GM18519 (cell line): ENCODE data around the gene GIGYF1.
"Not testable (repeated sequence)": the region's sequence is repeated elsewhere in the genome, so short reads cannot be mapped to it uniquely, and the experiment has no call there.

ENCODE experiments used
- ATAC-seq: cut with Tn5 transposase; IDR thresholded peaks from one replicate; pipeline ENCODE4 v1.9.1; 2021; ENCODE audit warnings: mild to moderate bottlenecking, moderate library complexity; ENCODE audit not compliant: unreplicated experiment, low FRiP score

GIGYF1 gene

DNA sequence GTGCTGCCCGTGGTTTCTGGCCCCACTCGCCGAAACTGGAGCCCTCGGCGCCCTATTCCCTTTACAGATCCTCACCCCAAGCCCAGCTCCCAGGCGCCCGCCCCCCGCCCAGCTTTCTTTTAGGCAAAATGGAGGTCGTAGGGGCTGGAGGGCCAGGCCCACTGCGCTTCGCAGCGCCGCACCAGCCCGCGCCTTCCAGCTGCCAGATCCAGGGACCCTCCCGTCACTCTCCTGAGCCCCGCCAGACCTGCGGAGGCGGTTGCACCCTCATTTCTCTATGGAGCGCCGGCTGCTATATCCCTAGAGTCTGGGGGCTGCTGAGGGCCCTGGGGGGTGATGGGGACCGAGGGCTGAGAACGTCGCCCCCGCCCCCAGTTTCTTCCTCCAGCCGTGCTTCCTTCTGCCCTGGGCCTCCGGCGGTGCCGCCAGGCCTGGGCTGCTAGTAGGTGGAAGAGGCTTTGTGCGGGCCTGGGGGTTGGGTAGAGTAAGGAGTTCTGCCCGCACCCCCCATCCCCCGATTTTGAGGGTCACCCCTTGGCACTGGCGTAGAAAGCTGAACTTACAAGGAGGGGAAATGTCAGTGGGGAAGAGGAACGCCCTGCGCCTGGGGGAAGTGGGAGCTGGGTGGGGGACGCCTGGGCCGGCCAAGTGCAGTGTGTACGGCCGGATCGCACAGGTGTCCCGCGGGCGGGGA, 19.5 kb downstream of the GIGYF1 start:
- ATAC-seq, result no peak

DNA sequence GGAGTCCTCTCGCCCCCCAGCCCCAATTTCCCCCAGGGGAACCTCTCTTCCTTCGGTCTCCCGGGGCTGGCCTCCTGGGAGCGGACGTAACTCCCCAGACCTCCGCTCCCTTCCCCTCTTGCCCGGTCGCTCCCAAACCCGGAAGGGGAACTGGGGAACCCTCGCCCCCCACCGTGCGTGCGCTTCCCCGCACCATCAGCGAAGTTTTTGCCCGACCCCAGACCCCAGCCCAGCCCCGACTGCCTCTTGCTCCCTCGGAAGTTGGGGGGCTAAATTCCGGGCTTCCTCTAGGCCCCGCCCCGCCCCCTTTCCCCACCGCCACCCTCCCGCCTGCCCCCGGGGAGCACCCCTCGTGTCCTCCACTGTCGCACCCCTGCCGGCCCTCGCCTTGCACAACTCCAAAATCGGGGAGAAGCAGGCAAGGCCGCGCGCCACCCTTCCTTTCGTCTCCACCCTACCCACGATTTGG, 20.1 kb downstream of the GIGYF1 start:
- no peak for ATAC-seq

DNA sequence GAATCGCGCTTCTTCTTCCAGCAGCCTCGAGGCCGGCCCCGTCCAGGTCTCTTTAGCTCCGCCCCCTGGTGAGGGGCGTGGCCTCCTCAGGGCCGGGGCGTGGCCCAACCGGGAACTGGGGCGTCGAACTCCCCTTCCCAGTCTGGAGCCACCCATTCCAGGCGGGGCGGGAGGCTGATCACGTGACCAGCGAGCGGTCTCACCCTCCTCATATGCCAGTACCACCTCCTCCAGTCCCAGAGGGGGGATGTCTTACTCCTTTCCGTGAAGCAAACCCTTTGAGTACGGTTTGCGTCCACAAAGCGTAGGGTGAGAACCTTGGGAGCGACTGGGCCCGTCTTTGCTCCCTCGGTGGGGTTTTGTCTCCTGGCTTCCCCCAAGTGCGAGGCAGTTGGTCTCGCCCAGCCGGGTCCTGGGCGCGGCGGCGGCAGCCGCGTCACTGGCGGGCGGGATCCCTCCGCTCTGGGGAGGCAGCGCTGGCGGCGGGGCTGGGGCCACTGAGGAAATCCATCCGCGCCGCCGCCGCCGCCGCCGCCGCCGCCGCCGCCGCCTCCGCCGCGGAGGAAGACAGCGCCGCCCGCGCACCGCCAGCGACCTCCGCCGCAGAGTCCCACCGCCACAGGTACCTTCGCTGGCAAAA, 20.6 kb downstream of the GIGYF1 start, which contains the start of gene GNB2:
GNB2 (plus strand) TSS at position 439 of the 640 bp plus-strand sequence. CDS start 2,526 bp downstream, outside the sequence.
- ATAC-seq, result no peak

DNA sequence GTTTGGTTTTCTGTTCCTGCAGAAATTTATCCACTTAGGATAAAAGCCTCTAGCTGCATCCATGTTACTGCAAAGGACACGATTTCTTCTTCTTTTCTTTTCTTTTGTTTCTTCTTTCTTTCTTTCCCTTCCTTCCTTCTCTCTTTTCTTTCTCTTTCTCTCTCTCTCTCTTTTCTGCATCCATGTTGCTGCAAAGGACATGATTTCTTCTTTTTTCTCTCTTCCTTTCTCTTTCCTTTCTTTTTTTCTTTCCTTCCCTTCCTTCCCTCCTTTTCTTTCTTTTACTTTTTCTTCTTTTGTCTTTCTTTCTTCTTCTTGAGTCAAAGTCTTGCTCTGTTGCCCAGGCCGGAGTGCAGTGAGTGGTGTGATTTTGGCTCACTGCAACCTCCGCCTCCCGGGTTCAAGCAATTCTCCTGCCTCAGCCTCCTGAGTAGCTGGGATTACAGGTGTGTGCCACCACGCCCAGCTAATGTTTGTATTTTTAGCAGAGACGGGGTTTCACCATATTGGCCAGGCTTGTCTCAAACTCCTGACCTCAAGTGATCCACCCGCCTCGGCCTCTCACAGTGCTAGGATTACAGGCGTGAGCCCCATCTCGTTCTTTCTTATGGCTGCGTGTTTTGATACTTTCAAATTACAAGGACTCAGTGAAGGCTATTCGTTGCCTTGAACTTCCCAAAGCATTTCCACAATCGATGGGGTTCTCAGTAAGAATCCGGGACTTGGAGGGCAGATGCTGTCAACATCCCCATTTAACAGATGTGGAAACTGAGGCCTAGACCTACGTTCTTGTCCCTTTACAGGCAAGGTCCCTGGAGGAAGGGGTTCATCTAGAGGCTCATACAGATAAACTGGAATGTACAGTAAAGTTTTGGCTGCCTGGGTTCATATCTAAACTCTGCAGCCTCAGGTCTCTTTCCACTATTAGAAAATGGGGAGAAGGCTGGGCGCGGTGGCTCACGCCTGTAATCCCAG, 22.4 kb downstream of the GIGYF1 start:
- ATAC-seq, result no peak

DNA sequence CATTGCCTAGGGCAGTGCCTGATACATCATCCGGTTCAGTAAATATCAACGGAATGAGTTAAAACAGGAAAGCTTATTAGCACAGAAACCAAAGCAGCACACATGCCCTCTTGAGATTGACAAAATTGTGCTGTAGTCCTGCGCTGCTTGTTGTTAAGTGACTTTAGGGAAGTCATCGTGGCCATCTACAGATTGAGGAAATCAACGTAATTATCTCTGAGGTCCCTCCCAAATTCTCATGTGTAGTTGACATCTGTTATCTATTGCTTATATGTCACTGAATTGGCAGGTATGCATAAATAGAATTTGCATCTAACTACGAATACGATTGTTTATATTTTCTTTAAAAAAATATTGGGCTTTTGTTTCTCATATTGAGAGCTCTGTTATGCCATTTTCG, 24.0 kb downstream of the GIGYF1 start:
- ATAC-seq, result no peak

DNA sequence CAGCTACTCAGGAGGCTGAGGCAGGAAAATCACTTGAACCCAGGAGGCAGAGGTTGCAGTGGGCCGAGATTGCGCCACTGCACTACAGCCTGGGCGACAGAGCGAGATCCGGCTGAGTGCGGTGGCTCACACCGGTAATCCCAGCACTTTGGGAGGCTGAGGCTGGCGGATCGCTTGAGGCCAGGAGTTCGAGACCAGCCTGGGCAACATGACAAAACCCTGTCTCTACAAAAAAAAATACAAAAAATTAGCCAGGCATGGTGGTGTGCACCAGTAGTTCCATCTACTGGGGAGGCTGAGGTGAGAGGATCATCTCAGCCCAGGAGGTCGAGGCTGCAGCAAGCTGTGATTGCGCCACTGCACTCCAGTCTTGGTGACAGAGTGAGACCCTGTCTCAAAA, 24.9 kb downstream of the GIGYF1 start:
- ATAC-seq, result not testable (repeated sequence)

- no peak for ATAC-seq
Measured at GRCh38 chr7:100668069-100668449, 26.0 kb downstream of the GIGYF1 start.

GRCh38 chr7:100667331-100668068, 26.6 kb downstream of the GIGYF1 start:
- no peak for ATAC-seq

DNA sequence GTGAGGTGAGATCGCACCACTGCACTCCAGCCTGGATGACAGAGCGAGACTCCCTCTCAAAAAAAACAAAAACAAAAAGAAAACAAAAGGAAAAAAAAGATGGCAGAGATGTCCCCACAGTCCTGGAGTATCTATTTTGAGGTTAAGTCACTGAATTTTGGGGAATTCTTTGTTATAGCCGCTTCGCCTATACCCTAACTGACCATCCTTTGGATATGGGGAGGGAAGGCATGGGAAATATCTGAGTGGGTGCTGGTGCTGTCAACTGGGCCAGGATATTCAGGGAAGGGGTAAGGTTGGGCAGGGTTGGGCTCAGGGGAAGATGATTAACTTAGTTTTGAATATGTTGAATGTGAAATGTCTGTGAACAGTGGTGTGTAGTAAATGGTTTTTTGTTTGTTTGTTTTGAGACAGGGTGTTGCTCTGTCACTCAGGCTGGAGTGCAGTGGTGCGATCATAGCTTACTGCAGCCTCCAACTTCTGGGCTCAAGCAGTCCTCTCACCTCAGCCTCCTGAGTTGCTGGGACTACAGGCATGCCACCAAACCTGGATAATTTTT, 28.8 kb downstream of the GIGYF1 start:
- ATAC-seq, result no peak

GRCh38 chr7:100662194-100662776, 31.8 kb downstream of the GIGYF1 start:
- not testable (repeated sequence) for ATAC-seq

- no peak for ATAC-seq
Measured at GRCh38 chr7:100655908-100656674, 38.0 kb downstream of the GIGYF1 start, which contains the start of gene ACTL6B. Gene ACTL6B, minus strand, starts transcription at chr7:100656448. Its CDS starts 94 bp downstream, at chr7:100656354.

GRCh38 chr7:100654908-100655831, 38.9 kb downstream of the GIGYF1 start:
- ATAC-seq, result no peak

GRCh38 chr7:100649826-100650565, 44.1 kb downstream of the GIGYF1 start:
- no peak for ATAC-seq

- no peak for ATAC-seq
Measured at GRCh38 chr7:100642534-100642907, 51.5 kb downstream of the GIGYF1 start.

DNA sequence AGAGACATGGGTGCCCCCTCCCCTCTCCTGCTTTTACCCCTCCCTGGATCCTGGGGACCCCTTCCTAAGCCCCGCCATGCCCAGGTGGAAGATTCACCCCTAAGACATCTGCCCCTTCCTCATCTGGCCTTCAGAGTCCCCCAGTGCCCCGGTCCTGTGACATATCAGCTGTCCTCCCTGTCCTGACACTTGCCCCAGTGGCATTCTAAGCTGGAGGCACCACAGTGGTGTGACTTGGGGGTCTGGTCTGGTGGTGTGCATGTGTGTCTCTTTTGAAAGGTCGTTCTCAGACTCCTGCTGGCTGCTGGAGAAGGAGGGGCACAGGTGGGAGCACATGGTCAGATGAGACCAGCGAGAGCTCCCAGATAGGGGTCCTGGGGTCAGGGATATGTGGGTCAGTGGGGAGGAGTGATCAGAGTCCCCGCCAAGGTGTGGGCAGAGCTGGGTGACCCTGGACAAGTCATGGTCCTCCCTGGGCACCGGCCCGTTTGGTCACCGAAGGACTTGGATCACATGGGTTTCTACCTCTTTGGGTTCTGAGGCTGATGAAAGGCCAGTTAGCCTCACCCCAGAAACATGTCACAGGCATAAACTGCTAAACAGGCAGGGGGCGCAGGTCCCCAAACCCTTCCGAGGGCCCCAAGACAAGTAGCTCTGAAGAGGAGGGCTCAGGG, 52.1 kb downstream of the GIGYF1 start:
- no peak for ATAC-seq

GRCh38 chr7:100641463-100641859, 52.6 kb downstream of the GIGYF1 start, which contains the start of gene TFR2:
Gene TFR2, minus strand, starts transcription at chr7:100641552. Its CDS starts 43 bp downstream, at chr7:100641509.
- no peak for ATAC-seq
